ENCODE measurements around the gene CARMIL3. TPM values are rescaled to one million over a fixed set of nuclear protein-coding genes. Genes with fewer than 3 reads are reported as not detected.
A peak's percentile ranks its signal among the peaks of the same experiment; 100 is the strongest.
"Not testable (repeated sequence)": the region's sequence is repeated elsewhere in the genome, so short reads cannot be mapped to it uniquely, and the experiment has no call there.

CARMIL3 gene
- polyA plus RNA-seq, 12 donors, result 0.09 to 0.74 (median 0.22) TPM; not detected in 2

DNA sequence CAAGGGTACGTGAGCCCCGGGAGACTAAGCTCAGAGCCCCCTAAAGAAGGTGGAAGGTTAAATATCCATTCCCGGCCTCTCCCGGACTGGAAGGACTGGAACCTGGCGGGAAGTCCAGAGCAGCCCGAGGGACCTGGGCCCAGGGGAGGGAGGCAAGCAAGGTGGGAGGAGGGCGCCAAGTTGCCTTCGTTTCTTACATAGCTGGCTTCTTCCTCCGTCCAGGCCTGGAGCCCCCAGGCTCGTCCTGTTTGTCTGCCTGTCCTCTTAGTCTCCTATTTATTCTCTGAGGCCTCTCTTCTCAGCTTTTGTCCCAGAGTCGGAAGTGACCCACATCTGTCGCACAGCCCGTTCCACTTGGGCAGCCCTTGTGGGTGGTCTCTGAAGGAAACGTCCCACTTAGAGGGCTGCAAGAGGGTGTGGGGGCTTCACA lies 43.0 kb downstream of the CARMIL3 start:
- no peak for DNase-seq

DNA sequence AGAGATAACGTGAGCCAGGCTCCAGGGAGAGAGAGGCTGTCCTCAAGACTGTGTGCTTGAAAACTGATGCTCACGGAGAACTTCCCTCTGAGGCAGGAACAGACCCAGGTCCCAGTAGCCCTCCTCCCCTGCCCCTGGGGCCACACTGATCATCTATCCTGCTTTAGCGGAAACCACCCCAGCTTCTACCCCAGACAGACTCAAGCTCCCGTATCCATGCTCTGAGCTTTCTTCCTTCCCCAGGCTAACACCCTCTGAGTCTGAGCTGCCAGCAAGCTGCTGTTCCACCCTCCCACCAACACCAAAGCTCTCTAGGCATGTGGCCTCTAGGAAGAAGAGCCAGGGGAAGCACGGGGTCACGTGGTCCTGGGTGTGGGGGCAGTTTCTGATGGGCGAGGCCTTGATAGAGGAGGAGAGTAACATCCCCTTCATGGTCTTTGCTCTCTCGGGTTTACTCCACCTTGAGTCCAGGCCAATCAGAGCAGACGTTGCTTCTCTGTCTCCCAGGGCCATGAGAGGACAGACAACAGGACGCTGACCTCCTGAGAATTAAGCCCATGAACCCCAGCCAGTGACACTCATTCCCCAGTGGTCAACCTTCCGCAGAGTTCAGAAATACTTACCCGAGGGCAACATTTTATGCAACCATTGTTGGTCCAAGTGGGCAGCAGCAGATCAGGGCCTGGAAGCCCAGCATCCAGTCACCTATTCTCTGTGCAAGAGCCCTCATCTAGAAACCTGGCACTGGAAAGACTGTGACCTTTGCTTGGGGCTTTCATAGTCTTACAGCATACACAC lies 43.7 kb downstream of the CARMIL3 start:
- DNase-seq, result no peak

DNA sequence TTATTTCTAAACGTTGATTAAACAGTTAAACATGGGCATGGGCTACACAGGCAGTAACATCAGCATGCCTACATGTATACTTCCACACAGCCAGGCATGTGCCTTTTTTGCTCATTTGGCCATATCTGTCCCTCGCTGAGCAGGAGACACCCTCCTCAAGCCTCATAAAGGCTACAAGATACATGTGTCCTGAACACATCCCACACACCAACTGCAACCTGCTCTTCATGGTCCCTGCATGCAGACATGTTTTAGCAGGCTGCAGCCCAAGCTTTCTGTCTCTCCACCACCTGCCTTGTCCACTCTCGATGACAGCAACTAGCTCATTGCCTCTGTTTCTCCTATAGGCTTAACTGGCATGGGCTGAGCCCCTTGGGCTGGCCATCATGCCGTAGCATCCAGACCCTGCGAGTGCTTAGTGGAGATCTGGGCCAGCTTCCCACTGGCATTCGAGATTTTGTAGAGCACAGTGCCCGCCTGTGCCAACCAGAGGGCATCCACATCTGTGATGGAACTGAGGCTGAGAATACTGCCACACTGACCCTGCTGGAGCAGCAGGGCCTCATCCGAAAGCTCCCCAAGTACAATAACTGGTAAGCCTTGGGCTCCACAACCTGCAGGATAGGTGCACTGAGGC lies 44.9 kb downstream of the CARMIL3 start:
- no peak for DNase-seq

DNA sequence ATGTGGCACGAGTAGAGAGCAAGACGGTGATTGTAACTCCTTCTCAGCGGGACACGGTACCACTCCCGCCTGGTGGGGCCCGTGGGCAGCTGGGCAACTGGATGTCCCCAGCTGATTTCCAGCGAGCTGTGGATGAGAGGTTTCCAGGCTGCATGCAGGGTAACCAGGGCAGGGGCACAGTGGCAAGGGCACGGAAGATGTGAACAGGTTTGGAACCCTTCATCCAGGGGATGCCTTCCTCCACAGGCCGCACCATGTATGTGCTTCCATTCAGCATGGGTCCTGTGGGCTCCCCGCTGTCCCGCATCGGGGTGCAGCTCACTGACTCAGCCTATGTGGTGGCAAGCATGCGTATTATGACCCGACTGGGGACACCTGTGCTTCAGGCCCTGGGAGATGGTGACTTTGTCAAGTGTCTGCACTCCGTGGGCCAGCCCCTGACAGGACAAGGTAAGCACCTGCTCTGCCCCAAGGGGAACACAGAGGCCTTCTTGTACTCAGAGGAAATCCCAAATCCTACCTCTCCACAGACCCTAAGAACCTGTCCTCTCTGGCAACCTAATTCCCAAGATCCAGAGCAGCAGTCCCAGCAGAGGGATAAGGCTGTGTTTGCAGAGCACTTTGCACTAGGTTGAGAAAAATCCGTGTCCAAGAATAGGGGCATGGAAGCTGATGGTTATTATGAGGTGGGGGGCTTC lies 46.6 kb downstream of the CARMIL3 start:
- DNase-seq, result no peak

DNA sequence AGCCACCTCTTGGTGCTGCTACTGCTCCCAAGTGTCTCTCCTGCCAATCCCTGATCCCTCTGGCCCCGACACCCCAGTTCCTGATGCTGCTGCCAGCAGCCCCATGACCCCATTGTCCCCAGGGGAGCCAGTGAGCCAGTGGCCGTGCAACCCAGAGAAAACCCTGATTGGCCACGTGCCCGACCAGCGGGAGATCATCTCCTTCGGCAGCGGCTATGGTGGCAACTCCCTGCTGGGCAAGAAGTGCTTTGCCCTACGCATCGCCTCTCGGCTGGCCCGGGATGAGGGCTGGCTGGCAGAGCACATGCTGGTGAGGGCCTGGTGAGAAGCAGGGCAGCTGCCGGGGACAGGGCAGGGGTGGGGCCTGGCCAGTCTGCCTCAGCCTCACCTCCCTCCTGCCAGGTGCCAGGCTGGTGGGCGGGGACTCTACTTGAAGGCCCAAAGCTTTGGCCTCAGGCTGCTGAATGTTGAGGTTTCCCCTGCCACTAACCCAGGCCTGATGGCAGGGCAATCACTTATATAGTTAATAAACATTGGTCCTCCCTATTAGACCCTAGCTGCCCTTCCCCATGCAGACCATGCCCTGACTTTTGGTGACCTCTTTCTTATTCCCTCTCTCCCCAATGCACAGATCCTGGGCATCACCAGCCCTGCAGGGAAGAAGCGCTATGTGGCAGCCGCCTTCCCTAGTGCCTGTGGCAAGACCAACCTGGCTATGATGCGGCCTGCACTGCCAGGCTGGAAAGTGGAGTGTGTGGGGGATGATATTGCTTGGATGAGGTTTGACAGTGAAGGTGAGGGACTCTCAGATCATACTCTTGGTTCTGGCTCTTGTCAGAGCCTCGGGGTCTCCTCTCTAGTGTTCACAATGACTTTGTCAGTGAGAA lies 47.4 kb downstream of the CARMIL3 start:
- DNase-seq, result no peak

DNA sequence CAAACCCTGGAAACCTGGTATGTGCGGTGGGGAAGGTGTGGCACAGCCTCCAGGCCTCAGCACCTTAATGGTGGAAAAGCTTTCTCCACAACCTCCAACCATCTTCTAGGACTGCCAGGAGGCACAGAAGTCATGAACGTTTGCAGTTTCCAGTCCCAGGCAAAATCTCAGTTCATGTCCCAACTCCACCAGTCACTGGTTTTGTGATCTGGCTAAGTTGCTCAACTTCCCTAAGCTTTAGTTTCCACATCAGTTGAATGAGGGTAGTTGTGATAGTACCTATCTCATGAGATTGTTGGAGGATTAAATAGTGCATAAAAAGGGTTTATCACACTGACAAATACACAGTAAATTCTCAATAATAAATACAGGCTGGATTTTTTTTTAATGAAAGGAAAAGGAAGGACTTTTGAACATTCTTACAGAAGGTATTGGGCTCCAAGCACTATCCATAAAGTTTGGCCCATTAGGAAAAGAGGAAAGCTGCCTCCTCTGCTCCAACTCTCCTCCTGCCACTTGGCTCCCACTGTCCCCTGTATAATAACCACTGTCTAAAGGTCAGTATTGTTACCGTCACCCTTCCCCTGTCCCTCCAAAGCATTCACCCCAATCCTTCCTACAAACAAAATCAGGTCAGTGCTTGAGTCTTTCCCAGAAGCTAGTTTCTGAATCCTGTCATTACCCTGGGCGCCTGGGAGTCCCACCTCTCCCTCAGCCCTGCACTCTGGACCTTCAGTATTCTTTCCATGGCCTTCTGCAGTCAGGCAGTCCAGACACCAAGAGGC lies 48.6 kb downstream of the CARMIL3 start:
- DNase-seq, result no peak

DNA sequence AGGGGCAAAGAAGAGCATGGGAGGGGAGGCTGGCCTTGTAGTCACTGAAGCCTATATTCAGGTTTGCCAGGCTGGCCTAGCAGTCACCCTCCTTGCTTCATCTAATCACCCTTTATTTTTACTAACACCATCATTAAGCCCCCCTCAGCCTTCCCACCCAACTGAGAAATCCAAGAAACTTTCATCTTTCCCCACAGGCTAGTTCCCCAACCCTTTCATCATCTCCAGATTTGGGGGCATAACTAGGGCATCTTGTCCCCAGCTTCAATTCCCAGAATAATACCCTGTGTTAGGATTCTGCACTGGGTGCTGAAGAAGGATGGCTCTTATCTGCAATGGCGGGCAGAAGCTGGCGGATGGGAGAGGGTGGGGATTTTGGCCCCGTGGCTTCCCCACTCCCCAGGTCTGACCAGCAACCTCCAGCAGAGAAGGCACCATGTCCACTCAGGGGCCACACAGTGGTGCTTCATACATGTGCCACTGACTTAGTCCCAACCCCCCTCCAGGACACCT lies 49.2 kb downstream of the CARMIL3 start:
- DNase-seq, result no peak

DNA sequence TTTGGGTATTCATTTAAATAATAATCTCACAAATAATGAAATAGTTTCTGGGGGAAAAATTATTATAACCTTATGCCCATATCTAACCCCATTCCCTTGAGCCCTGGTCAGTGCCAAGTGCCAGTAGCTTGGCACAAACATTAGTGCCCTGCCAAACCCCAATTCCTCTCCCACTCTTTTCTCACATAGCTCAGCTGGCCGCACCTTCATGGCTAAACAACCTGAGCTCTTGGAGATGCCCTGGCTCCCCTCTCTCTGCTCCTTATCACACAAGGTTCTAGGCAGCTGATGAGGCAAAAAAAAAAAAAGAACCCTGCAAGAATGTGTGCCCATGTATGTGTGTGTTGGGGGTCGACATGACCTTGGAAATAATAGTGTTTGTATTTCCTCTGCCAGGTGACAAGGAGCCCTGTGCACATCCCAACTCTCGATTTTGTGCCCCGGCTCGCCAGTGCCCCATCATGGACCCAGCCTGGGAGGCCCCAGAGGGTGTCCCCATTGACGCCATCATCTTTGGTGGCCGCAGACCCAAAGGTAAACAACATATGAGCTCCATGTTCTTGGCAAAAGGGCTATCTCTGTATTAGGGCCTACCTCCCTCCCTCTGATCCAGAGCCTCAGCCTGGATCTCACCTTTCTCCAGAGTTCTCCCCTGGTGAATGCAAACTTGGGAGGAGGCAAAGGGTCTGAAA lies 50.7 kb downstream of the CARMIL3 start:
- DNase-seq, result no peak

DNA sequence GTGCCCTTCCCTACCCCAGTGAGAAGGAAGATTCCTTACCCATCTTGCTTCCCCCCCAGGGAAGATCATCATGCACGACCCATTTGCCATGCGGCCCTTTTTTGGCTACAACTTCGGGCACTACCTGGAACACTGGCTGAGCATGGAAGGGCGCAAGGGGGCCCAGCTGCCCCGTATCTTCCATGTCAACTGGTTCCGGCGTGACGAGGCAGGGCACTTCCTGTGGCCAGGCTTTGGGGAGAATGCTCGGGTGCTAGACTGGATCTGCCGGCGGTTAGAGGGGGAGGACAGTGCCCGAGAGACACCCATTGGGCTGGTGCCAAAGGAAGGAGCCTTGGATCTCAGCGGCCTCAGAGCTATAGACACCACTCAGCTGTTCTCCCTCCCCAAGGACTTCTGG lies 51.6 kb downstream of the CARMIL3 start:
- no peak for DNase-seq

DNA sequence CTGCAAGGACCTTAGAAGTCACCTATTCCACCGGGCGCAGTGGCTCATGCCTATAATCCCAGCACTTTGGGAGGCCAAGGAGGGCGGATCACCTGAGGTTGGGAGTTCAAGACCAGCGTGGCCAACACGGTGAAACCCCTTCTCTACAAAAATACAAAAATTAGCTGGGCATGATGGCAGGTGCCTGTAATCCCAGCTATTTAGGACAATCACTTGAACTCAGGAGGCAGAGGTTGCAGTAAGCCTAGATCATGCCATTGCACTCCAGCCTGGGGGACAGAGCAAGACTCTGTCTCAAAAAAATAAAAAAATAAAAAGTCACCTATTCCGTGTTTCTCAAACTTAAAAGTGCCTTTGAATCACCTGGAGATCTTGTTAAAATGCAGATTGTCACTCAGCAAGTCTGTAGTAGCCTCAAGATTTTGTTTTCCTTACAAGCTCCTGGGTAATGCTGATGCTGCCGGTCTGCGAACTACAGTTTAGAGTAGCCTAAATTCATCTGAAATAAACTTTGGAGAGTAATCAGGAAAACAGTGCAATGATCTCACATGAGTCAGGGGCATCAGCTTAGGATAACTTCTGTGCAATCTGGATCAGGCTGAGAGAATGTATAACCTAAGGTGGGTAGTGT lies 53.9 kb downstream of the CARMIL3 start:
- DNase-seq, result not testable (repeated sequence)

DNA sequence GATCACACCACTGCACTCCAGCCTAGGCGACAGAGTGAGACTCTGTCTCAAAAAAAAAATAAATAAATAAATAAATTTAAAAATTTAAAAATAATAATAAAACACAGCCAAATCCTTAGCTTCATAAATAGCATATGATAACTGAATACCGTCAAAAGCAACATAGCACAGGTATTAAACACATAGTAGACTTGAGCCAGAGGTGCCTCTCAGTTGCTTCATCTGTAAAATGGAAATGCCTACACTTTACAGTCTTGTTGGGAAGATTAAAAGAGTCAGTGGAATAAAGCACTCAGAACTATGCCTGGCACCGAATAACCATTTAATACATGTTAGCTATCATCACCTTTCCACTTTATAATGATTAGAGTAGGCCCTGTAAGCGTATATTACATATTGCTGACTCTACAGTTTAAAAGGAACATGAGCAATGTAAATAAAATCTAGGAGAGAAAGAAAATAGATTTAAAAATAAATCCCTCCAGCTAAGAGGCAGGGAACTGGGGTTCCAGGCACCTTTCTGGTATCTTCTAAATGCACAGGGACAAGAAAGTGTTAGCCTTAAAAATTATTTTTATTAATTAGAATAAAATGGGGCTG lies 55.0 kb downstream of the CARMIL3 start:
- no peak for DNase-seq

DNA sequence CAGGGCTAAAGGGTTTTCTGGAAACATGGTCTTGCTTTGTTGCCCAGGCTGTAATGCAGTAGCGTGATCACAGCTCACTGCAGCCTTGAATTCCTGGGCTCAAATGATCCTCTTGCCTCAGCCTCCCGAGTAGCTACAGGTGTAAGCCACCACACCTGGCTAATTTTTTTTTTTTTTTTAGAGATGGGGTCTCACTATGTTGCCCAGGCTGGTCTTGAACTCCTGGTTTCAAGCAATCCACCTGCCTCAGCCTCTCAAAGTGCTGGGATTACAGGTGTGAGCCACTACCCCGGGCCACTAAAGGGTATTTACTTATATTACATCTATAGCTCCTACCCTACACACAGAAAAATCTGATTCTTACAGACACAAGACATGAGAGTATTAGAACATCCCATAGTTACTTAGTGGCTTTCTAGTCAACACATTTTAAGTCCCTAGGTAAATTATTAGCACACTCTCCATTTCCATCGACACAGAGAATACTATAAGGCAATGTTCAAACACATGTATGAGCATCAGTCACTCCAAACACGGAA lies 56.6 kb downstream of the CARMIL3 start:
- DNase-seq, result no peak

DNA sequence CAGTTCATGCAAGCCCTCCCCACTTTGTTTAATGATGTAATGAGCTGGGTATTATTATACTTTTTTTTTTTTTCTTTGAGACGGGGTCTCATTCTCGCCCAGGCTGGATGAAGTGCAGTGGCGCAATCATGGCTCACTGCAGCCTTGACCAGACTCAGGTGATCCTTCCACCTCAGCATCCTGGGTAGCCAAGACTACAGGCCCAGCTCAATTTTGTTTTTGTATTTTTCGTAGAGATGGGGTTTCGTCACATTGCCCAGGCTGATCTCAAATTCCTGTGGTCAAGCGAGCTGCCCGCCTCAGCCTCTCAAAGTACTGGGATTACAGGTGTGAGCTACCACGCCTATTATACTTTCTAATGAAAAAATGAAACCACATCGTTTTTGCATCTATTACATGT lies 58.3 kb downstream of the CARMIL3 start:
- DNase-seq, result no peak

DNA sequence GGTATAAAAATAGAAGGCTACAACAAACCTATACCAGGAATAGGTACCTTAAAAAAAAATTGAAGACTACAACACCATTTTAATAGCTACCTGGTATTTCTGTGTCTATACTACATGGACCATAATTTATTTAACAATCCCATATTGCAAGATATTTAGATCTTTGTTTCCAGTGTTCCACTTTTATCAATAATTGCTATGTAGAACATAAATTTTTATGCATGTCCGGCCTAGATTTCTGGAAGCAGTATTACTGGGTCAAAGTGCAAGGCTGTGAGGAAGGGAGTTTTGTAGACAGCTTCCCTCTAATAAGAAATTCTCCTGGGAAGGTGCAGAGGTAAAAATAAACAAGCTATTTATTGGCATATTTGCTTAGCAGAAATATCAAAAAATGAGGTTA lies 58.7 kb downstream of the CARMIL3 start:
- DNase-seq, result no peak

DNA sequence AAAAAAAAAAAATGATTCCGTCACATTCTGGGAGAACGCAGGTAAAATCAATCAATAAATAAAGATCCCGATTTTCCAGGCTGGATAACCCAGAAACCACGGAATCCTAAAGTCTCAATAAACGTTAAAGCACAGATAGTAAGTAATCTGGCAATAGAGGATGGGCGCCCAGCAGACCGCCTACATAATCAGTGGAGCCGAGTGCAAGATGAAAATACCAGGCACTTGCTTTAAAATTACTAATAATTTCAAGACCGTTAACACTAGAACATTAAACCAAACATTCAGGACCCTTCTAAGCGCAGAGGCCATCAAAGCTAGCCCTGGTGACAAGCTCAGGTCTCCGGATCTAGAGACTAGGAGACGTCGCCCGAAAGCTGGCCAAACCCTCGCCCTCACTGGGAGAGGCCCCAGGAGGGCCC lies 61.6 kb downstream of the CARMIL3 start:
- DNase-seq, result no peak

DNA sequence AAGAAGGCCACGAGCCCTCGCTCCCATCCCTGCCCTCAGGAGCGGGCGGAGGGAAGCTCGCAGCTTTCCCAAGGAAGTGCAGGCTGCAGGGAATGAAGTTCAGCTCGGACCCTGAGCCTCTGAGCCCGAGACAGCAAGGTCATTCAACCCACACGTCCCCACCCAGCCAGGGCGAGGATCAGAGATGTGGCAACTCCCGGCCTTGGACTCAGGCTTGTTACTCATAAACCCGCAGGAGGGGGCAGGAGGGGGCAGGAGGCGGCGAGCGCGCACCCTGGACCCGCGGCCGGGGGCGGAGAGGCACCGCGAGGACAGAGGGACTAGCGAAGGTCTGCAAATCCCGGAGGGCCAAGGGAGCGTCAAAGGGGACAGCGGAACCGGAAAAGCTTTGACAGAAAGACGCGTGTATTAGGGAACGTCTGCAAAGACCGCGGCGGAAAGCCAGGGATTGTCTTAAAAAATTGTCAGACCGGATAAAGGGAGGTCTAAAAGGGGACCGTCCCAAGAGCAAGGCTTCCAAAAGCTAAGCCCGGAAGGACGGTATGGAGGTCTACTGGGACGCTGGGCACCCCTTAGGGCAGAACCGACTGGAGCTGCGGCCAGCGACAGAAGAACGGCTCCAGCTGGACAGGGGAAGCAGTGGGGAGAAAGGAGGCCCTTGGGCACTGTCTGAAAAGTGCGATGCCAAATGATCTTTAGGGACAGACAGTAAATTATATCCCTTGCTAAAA lies 62.2 kb downstream of the CARMIL3 start:
- peak; percentile 88 for DNase-seq

DNA sequence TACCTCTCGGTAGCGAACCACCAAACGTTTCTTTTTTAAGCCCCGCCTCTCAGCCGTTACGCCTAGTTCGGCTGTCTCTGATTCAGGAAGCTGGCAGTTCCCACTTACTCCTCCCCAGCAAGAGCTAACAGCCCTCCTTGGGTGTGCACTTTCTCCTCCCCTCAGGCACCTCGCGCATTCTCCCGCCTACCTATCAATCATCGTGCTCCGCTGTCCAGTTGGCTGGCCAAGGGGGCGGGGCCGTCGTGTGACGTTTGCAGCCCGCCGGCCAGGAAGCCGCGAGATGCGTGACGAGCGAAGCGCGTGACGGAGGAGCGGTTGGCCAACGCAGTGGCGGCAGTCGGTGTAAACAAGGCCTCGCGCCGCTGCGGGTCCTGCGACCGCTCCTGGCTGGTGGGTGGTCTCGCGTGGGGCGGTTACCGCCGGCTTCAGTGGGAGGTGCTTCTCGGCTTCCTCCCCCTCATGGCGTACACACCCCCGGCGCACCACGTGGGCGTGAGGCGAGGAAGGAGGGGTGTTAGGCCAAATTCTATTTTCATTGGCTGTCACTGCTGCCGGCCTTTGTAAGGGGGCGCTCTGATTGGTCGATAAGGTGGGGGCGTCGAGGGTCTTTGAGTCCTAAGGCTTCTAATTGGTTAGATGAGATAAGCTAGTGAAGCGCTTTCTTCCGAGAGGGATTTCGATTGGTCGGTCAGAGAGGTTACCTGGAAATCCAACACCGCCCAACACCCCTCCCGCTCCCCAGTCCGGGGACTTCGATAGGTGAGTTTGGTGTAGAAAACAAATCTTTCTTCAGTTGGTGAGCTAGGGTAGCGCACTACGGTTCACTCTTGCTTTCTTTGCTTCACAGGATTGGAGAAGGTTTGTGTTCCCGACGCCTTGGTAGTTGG lies 63.0 kb downstream of the CARMIL3 start, which contains the start of the genes DCAF11 and NRL:
Gene DCAF11 (plus strand): TSS at position 246 of the 890 bp plus-strand sequence. CDS start 818 bp downstream, outside the sequence.
Gene NRL (minus strand): TSS at position 418 of the 890 bp plus-strand sequence. CDS start 32,101 bp downstream, outside the sequence.
- DNase-seq, result peak; percentile 99
